GM19397 (cell line): ENCODE results near the gene PACS1.

Experiments
- ATAC-seq: cut with Tn5 transposase; IDR thresholded peaks from one replicate; pipeline ENCODE4 v1.9.1; 2021; ENCODE audit warnings: mild to moderate bottlenecking, moderate library complexity; ENCODE audit not compliant: unreplicated experiment

Gene PACS1

DNA sequence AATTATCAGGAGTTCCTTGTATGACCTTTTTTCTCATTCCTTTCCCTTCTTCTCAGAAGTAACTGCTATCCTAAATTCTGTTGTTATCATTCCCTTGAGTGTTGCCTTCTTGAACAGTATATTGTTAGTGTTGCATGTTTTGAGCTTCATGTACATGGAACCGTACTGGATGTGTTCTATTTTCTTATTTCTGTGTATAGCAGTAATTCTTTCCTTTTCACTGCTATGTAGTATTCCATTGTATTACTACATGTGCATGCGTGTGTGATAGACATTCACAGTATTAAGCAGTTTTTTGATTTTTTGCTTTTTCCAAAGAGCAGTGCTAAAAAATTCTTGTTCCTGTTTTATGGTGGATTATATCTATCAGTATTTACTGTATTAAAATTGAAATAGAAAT lies 108.1 kb downstream of the PACS1 start:
- ATAC-seq: no peak

DNA sequence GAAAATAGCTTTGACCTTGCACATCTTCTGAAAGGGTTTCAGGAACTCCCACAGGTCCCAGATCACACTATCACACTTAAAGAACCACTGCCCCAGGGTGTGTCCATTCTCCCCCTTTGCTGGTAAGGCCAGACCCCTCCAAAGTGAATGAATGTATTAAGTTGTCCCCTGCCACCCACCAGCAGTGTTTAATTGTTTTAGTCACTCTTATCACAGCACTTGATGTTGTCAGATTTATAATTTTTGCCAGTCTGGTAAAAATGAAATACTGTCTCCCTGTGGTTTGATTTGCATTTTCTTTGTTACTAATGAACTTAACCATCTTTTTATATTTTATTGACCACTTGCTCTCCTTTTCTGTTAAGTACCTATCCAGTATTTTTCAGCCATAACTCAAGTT lies 108.8 kb downstream of the PACS1 start:
- ATAC-seq: no peak

DNA sequence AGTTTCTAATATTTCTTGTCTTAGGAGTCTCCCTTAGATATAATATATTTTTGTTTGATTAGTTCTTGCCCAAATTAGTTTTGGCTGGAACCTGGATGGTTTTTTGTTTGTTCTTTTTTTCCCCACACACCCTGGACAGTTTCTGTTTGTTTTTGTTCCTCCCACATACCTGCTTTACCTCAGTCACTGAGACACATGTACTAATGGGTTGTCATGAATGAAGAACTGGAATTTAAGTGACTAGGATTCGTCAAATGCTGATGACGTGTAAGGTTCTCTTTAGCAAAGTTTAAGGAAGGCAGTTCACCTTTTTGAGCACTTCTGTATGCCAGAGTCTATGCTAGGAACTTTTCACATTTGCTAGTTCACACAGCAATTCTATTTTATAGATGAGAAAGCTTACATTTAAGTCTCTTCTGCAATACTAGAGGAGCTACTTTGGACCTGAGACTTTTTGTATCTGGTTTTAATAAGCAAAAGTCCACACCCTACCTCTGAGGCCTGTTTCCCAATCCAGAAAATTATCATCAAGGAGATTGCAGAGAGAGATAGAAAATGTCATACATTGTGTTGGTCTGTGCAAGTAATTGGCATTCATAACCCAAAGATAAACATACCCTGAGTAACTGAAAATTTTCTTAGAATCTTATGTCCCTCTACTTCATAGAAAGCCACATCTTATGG lies 111.7 kb downstream of the PACS1 start:
- ATAC-seq: no peak

DNA sequence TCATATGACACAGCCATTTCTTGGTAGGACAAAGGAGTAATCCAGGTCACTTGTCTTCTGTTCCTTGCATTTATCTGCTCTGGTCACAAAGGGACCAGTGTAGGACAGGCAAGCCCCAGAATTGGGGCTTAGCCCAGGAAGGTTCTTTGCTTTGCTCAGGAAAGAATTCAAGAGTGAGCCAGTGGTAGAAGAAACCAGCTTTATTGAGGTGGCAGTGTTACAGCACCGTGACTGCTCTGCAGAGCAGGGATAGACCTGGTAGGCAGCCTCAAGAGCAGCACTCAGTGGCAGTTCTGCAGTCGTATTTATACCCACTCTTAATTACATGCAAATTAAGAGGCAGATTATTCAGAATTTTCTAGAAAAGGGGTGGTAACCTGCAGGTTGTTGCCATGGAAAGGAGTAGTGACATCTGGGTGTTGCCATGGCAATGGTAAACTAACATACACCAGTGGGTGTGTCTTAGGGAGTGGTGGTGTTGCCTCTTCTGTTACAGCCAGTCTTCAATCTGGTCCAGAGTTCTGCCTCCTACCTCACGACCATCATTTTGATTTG lies 113.5 kb downstream of the PACS1 start:
- no peak for ATAC-seq

- no peak for ATAC-seq
Measured at GRCh38 chr11:66184728-66185127, 114.7 kb downstream of the PACS1 start.

DNA sequence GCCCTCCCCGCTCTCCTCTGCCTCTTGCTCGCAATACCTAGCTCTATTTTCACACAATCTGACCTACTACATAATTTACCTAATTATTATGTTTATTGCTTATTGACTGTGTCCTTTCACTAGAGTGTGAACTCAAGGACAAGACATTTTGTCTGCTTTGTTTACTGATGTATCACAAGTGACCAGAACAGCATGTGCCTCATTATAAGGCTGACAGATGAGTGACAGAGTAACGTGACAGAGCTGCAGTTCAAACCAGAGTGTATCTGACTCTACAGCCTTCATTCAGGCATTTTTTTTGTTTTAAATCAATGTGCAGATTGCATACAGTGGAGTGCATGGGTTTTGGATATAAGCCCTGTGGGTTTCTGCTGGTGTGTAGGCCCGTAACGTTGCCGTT lies 116.4 kb downstream of the PACS1 start:
- ATAC-seq: no peak

- no peak for ATAC-seq
Measured at GRCh38 chr11:66187453-66187852, 117.4 kb downstream of the PACS1 start.

DNA sequence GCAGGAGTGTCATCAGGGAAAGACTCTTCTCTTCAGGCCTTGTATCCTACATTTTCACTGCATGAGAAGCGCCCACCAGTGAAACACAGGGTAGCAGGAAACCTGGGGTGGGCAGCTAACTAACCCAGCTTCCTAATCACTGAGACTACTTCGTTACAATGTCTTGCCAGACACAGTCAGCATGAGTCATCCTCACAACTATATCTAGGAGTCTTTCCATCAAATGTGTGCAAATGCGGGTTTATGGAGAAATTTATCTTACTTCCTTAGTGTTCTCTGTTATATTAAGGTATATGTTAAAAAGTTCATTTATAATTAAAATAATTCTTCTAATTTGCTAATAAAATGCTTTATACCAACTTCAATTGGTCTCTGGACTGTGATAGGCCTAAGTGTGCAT lies 118.5 kb downstream of the PACS1 start:
- ATAC-seq: no peak

DNA sequence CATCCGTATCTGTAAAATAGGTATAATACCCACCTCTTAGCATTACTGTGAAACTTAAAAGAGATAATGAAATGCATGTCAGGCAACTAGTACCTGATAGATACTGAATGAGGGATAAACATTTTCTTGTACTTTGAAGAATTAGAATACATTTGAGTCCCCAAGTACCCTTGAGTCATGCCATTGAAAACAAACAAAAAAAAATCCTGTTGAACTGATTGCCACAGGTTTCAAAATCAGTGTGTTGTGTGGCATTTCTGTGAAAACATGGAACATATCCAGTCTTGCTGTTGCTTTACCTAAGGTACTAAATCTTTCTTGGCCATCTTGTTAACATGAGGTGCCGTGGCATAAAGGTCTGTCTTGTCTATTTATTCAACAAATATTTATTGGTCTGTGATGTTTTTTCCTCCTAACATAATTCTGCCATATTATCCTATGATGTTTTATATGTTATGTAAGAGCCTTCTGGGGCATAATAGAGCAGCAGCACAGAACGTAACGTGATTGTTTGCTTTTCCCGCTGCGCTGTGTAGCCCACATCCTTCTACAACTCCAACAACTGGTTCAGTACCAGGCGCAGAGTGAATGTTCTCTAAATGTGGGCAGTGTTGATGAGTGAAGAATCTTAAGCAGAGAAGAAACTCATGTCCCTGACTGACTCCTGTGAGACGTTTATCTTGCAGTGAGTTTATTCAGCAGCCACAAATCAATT lies 119.1 kb downstream of the PACS1 start:
- ATAC-seq: no peak

DNA sequence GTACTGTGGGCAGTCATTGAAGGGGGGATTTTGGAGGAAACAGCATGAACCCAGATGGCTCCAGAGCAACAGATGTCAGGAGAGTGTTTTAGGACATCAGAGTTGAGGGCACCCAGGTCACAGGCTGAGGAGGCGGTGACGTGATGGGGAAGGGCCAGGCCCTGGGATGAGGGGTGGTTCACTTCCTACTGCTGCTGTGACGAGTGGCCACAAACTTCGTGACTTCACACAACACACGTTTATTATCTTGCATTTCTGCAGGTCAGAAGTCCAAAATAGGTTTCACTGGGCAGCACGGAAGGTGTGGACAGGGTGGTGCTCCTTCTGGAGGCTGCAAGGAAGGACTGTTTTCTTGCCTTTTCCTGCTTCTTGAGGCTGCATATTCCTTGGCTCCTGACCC lies 120.7 kb downstream of the PACS1 start:
- ATAC-seq: no peak

GRCh38 chr11:66192181-66192863 lies 122.2 kb downstream of the PACS1 start:
- no peak for ATAC-seq

GRCh38 chr11:66194391-66194790 lies 124.3 kb downstream of the PACS1 start:
- ATAC-seq: no peak

GRCh38 chr11:66195867-66196266 lies 125.8 kb downstream of the PACS1 start:
- no peak for ATAC-seq

GRCh38 chr11:66203847-66204246 lies 133.8 kb downstream of the PACS1 start:
- no peak for ATAC-seq

DNA sequence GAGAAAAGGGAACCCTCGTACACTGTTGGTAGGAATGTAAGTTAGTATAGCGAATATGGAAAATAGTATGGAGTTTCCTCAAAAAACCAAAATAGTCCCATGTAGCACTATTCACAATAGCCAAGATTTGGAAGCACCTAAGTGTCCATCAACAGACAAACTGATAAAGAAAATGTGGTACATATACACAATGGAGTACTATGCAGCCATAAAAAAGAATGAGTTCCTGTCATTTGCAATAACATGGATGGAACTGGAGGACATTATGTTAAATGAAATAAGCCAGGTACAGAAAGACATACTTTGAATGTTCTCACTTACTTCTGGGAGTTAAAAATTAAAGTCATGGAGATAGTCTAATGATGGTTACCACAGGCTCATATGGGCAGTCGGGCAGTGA lies 134.3 kb downstream of the PACS1 start:
- no peak for ATAC-seq

DNA sequence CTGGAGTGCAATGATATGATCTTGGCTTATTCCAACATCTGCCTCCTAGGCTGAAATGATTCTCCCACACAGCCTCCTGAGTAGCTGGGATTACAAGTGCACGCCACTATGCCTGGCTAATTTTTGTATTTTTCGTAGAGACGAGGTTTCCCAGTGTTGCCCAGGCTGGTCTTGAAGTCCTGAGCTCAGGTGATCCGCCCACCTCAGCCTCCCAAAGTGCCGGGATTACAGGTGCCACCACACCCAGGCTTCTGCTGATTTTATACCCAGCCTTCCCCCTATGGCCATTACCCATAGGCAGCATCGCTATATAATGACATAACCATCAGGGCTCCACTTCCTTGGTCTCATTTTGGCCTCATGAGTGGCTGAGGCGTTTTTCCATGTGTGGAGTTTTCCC lies 137.7 kb downstream of the PACS1 start:
- no peak for ATAC-seq

GRCh38 chr11:66211100-66211499 lies 141.0 kb downstream of the PACS1 start:
- ATAC-seq: no peak

GRCh38 chr11:66216911-66217310 lies 146.8 kb downstream of the PACS1 start:
- no peak for ATAC-seq

GRCh38 chr11:66218036-66218435 lies 148.0 kb downstream of the PACS1 start:
- no peak for ATAC-seq

DNA sequence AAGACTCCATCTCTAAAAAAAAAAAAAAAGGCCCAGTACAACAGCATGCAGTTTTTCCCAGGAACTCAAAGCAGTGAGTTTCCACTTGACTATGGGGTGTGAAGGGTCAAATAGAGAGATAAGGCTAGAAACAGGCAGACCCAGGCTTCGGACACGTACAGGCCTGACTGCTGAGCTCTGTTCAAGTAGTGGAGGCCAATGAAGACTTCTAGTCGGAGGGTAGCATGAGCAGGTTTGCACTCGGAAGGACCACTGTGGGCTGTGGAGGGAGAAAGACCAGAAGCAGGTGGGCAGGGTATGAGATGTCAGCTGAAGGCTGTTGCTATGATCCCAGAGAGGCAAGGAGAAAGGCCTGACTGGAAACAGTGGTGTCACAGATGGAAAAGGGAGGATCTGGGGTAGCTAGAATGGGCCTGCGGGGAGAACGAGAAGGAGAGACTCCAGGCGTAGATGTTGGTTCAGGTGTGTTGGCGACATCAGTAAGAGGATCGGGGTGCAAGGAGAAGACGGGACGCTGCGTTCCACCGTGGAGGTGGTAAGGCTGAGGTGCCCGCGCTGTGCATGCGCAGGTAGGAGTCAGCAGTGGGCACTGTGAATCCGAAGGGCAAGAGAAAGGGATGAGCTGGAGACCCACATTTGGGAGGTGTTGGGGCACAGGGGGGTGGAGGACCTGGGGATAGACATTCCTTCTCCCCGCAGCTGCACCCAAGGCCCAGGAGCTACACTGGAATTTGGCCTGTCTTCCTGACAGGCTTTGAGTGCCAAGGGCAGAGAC lies 149.0 kb downstream of the PACS1 start:
- no peak for ATAC-seq
